Liver (tissue), 9 donors: Measurements from ENCODE around the gene TAPT1. TPM values are rescaled to one million over a fixed set of nuclear protein-coding genes. Genes with fewer than 3 reads are reported as not detected.

ENCODE experiments used
- DNase-seq: peaks from one replicate; pipeline ENCODE4 v3.0.0-alpha.2; 2017; ENCODE audit warnings: low spot score
- H3K27ac ChIP-seq, 2 donors: one replicate each; pipeline ENCODE4 v1.7.0; 2013; ENCODE audit warnings: inconsistent platforms in 2 of 2, low read length in 2 of 2, control low read depth in 1 of 2, low read depth in 1 of 2, mild to moderate bottlenecking in 1 of 2
- H3K27me3 ChIP-seq, 4 donors: one replicate each; pipeline versions ENCODE4 v1.6.1 to v1.7.0; 2013; ENCODE audit warnings: low read length in 3 of 4, inconsistent platforms in 1 of 4, mild to moderate bottlenecking in 1 of 4, moderate library complexity in 1 of 4; ENCODE audit not compliant: control insufficient read depth in 4 of 4, insufficient read depth in 4 of 4
- H3K36me3 ChIP-seq, 4 donors: one replicate each; pipeline versions ENCODE4 v1.6.1 to v1.7.0; 2013; ENCODE audit warnings: low read length in 3 of 4, mild to moderate bottlenecking in 3 of 4, low read depth in 1 of 4, moderate library complexity in 1 of 4; ENCODE audit not compliant: control insufficient read depth in 4 of 4, insufficient read depth in 3 of 4
- H3K4me1 ChIP-seq, 4 donors: one replicate each; pipeline versions ENCODE4 v1.6.1 to v1.7.0; 2013; ENCODE audit warnings: low read length in 3 of 4, mild to moderate bottlenecking in 3 of 4, moderate library complexity in 1 of 4; ENCODE audit not compliant: control insufficient read depth in 4 of 4, insufficient read depth in 4 of 4
- H3K4me3 ChIP-seq, 3 donors: one replicate each; pipeline versions ENCODE4 v1.6.1 to v1.7.0; 2013; ENCODE audit warnings: low read length in 3 of 3, control low read depth in 1 of 3, low read depth in 1 of 3, mild to moderate bottlenecking in 1 of 3
- H3K9ac ChIP-seq, 2 donors: one replicate each; pipeline ENCODE4 v1.7.0; 2013; ENCODE audit warnings: low read length in 2 of 2, mild to moderate bottlenecking in 2 of 2, moderate library complexity in 2 of 2, control low read depth in 1 of 2, low read depth in 1 of 2
- H3K9me3 ChIP-seq, 4 donors: one replicate each; pipeline versions ENCODE4 v1.6.1 to v1.7.0; 2013; ENCODE audit warnings: low read length in 3 of 4; ENCODE audit not compliant: control insufficient read depth in 4 of 4
- ATF3 ChIP-seq: IDR thresholded peaks from 2 replicates; pipeline ENCODE4 v1.6.1; 2016; ENCODE audit warnings: antibody characterized with exemption
- CTCF ChIP-seq: fragments of 150-350 bp; IDR thresholded peaks from 2 replicates; pipeline ENCODE4 v1.5.1; 2017; ENCODE audit warnings: improper control_type of control experiment, low read depth, low read length; ENCODE audit not compliant: missing input control
- EGR1 ChIP-seq, 2 donors: IDR thresholded peaks; 2 replicates each; pipeline ENCODE4 v1.6.1; 2016 to 2018; ENCODE audit warnings: antibody characterized with exemption in 2 of 2, low read depth in 2 of 2
- FOXA1 ChIP-seq: IDR thresholded peaks from 2 replicates; pipeline ENCODE4 v1.6.1; 2016; ENCODE audit warnings: antibody characterized with exemption
- FOXA2 ChIP-seq: IDR thresholded peaks from 2 replicates; pipeline ENCODE4 v1.6.1; 2016; ENCODE audit warnings: antibody characterized with exemption
- GABPA ChIP-seq, 2 donors: IDR thresholded peaks in 1 of 2; conservative IDR thresholded peaks in 1 of 2; 2 replicates each; pipeline ENCODE4 v1.6.1; 2016; ENCODE audit warnings: antibody characterized with exemption in 2 of 2, mild to moderate bottlenecking in 1 of 2, moderate library complexity in 1 of 2
- HNF4A ChIP-seq, 2 donors: conservative IDR thresholded peaks; 2 replicates each; pipeline ENCODE4 v1.6.1; 2016; ENCODE audit warnings: antibody characterized with exemption in 2 of 2, mild to moderate bottlenecking in 2 of 2
- HNF4G ChIP-seq: IDR thresholded peaks from 2 replicates; pipeline ENCODE4 v1.6.1; 2016; ENCODE audit warnings: antibody characterized with exemption
- JUND ChIP-seq, 2 donors: IDR thresholded peaks; 2 replicates each; pipeline ENCODE4 v1.6.1; 2016; ENCODE audit warnings: antibody characterized with exemption in 2 of 2
- NR2F2 ChIP-seq: IDR thresholded peaks from 2 replicates; pipeline ENCODE4 v1.6.1; 2016; ENCODE audit warnings: antibody characterized with exemption
- RAD21 ChIP-seq, 2 donors: IDR thresholded peaks; 2 replicates each; pipeline ENCODE4 v1.6.1; 2016; ENCODE audit warnings: antibody characterized with exemption in 2 of 2, mild to moderate bottlenecking in 2 of 2
- RXRA ChIP-seq, 2 donors: IDR thresholded peaks; 2 replicates each; pipeline ENCODE4 v1.6.1; 2017 to 2018; ENCODE audit warnings: antibody characterized with exemption in 2 of 2, mild to moderate bottlenecking in 1 of 2
- SP1 ChIP-seq: IDR thresholded peaks from 2 replicates; pipeline ENCODE4 v1.6.1; 2018; ENCODE audit warnings: antibody characterized with exemption, mild to moderate bottlenecking
- TAF1 ChIP-seq: conservative IDR thresholded peaks from 2 replicates; pipeline ENCODE4 v1.6.1; 2016; ENCODE audit warnings: antibody characterized with exemption, mild to moderate bottlenecking
- YY1 ChIP-seq: IDR thresholded peaks from 2 replicates; pipeline ENCODE4 v1.6.1; 2016; ENCODE audit warnings: antibody characterized with exemption, mild to moderate bottlenecking
- WGBS: extraction: QIAGEN DNeasy Blood & Tissue Kit; methylation state at CpG from one replicate; pipeline ENCODE4 v1.1.7; 2013; 5-methylcytosine and 5-hydroxymethylcytosine counted together
- polyA plus RNA-seq, 2 donors: library from polyadenylated mRNA; stranded (reverse) in 1 of 2; unstranded in 1 of 2; fragments of 200-250 nt in 1 of 2; fragments of >200 nt in 1 of 2; fragmentation: Nextera tagmentation in 1 of 2; extraction: Ambion mirVana in 1 of 2; gene quantifications; one replicate each; pipeline versions ENCODE4 v1.2.1 to v1.2.3, GENCODE V29; 2013 to 2015
- total RNA-seq, 2 donors: library from RNA; depleted of rRNA; stranded (reverse); fragments of >200 nt; gene quantifications; one replicate each; pipeline ENCODE4 v1.2.3, GENCODE V29; 2014
- TF ChIP-seq, protein P1 (sequence below): IDR thresholded peaks from 2 replicates; pipeline ENCODE4 v1.6.1; 2016; ENCODE audit warnings: antibody characterized with exemption, mild to moderate bottlenecking
- TF ChIP-seq, protein P2 (sequence below): IDR thresholded peaks from 2 replicates; pipeline ENCODE4 v1.6.1; 2016; ENCODE audit warnings: antibody characterized with exemption
- TF ChIP-seq, protein P3 (sequence below): IDR thresholded peaks from 2 replicates; pipeline ENCODE4 v1.6.1; 2016; ENCODE audit warnings: antibody characterized with exemption
- donor health status: healthy.
- donor health status: healthy.
- donor health status: healthy.
- donor health status: healthy.
- donor health status: healthy.

The TAPT1 gene
- total and polyA plus RNA-seq, 4 donors, result 12.2 to 53.7 (median 22.1) TPM

DNA sequence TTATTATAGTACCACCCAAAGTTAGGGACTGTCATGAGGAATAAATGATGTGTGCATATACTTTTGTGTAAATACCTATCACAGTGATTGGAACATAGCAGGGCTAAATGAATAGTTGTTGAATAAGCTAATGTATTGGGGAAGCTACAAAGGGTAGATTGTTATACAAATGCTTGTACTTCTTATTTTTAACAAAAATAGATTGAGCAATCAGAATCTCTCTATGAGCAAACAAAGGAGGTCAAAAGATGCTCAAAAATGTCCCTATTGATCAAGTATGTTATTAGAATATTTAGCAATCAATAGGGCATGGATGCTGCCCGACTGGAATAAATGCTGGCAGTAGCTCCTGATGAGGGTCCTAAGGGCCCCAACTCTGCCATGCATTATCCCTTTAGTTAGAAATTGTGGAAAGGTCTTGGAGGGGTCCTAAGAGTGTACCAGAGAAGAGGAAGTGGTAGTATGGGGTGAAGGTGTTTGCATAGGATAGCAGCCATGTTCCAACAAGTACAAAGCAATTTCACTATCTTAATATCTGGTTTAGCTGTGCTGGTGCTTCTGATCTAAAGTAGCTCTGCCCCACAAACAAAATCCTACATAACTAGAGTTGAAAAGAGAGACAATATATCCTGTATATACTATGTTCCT, 33.1 kb upstream of the TAPT1 start:
- Histone ChIP-seq H3K4me1 (no peaks in the 10 kb centered on the region), H3K36me3 (no peaks in the 10 kb centered on the region), H3K4me3 (no peak overlapping the region), H3K27me3 (no peaks in the 10 kb centered on the region), H3K27ac (no peak overlapping the region), H3K9me3 (no peaks in the 10 kb centered on the region), H3K9ac (no peak overlapping the region)
- DNase-seq, result no peak
- 70% methylated on average over 1 of the region's 1 CpG for WGBS
- no peak for TF ChIP-seq SP1
- TF ChIP-seq, protein P1, sequence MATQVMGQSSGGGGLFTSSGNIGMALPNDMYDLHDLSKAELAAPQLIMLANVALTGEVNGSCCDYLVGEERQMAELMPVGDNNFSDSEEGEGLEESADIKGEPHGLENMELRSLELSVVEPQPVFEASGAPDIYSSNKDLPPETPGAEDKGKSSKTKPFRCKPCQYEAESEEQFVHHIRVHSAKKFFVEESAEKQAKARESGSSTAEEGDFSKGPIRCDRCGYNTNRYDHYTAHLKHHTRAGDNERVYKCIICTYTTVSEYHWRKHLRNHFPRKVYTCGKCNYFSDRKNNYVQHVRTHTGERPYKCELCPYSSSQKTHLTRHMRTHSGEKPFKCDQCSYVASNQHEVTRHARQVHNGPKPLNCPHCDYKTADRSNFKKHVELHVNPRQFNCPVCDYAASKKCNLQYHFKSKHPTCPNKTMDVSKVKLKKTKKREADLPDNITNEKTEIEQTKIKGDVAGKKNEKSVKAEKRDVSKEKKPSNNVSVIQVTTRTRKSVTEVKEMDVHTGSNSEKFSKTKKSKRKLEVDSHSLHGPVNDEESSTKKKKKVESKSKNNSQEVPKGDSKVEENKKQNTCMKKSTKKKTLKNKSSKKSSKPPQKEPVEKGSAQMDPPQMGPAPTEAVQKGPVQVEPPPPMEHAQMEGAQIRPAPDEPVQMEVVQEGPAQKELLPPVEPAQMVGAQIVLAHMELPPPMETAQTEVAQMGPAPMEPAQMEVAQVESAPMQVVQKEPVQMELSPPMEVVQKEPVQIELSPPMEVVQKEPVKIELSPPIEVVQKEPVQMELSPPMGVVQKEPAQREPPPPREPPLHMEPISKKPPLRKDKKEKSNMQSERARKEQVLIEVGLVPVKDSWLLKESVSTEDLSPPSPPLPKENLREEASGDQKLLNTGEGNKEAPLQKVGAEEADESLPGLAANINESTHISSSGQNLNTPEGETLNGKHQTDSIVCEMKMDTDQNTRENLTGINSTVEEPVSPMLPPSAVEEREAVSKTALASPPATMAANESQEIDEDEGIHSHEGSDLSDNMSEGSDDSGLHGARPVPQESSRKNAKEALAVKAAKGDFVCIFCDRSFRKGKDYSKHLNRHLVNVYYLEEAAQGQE, result no peak
- TF ChIP-seq RXRA (IDR thresholded peaks at IDR 0.05), result no peak

DNA sequence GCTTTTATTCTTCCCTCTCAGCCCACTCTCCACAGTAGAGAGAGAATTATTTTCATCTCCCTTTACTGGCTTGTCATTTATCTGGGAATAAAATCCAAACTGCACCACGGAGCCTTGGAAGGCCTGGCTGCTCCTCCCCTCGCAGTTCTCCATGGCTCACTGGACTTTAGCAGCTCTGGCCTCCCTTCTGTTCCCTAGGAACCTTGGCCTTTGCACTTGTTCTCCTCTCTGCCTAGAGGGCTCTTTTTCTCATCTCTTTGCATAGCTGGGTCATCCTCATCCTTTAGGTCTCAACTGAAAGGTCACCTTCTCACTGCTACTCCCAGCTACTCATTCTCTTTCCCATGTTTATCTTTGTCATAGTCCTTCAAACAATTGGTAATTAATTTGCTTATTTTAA, 31.3 kb upstream of the TAPT1 start:
- no peak for DNase-seq
- 71% methylated on average over 2 of the region's 2 CpGs for WGBS
- Histone ChIP-seq H3K27me3 (no peaks in the 10 kb centered on the region), H3K36me3 (peaks cover 0 to 5% (median 1%) of the 10 kb centered on the region in 4 donors), H3K4me1 (no peaks in the 10 kb centered on the region), H3K9me3 (no peaks in the 10 kb centered on the region), H3K9ac (no peak overlapping the region), H3K4me3 (no peak overlapping the region), H3K27ac (no peak overlapping the region)
- TF ChIP-seq GABPA (IDR thresholded peaks at IDR 0.05 in 1 of 2, conservative IDR thresholded peaks at IDR 0.05 in 1 of 2) (no peak), RAD21 (IDR thresholded peaks at IDR 0.05) (no peak), EGR1 (IDR thresholded peaks at IDR 0.05; ENCODE audit: low read depth in 2 of 2) (no peak), RXRA (IDR thresholded peaks at IDR 0.05) (no peak), ATF3 (no peak), NR2F2 (no peak), JUND (IDR thresholded peaks at IDR 0.05) (no peak), TAF1 (no peak), YY1 (no peak), SP1 (no peak), HNF4A (conservative IDR thresholded peaks at IDR 0.05) (no peak), FOXA1 (no peak), FOXA2 (no peak), CTCF (no peak), HNF4G (no peak)
- TF ChIP-seq, protein P2, sequence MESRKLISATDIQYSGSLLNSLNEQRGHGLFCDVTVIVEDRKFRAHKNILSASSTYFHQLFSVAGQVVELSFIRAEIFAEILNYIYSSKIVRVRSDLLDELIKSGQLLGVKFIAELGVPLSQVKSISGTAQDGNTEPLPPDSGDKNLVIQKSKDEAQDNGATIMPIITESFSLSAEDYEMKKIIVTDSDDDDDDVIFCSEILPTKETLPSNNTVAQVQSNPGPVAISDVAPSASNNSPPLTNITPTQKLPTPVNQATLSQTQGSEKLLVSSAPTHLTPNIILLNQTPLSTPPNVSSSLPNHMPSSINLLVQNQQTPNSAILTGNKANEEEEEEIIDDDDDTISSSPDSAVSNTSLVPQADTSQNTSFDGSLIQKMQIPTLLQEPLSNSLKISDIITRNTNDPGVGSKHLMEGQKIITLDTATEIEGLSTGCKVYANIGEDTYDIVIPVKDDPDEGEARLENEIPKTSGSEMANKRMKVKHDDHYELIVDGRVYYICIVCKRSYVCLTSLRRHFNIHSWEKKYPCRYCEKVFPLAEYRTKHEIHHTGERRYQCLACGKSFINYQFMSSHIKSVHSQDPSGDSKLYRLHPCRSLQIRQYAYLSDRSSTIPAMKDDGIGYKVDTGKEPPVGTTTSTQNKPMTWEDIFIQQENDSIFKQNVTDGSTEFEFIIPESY, result no peak
- TF ChIP-seq, protein P1, result no peak
- TF ChIP-seq, protein P3, sequence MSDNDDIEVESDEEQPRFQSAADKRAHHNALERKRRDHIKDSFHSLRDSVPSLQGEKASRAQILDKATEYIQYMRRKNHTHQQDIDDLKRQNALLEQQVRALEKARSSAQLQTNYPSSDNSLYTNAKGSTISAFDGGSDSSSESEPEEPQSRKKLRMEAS, result no peak
